ENCODE data around the gene ATP8B4.

DNA sequence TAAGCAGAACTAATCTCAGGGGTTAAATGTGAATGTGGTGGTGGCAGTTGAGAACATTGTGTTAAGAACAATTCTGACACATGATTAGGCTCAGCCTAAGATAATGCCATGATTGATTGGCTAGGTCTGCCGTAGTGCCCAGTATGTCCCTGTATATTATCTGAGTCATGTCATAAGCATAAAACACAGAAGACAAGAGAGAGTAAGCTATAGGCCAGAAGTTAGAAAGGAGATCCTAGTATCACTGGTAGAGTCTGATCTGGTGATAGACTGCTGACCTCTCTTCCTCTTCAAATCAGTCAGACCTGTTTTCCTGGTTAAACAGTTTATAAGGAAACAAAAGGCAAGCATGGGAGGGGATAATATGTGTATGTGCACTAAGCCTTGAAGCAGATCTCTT, 30.1 kb upstream of the ATP8B4 start:
- no peak for TF ChIP-seq EZH2 (IDR thresholded peaks at IDR 0.05; ENCODE audit: low read length, unreplicated experiment)
- TF ChIP-seq EZH2phosphoT487 (IDR thresholded peaks at IDR 0.05; ENCODE audit: borderline replicate concordance, low read length), result no peak
- TF ChIP-seq, protein P1, sequence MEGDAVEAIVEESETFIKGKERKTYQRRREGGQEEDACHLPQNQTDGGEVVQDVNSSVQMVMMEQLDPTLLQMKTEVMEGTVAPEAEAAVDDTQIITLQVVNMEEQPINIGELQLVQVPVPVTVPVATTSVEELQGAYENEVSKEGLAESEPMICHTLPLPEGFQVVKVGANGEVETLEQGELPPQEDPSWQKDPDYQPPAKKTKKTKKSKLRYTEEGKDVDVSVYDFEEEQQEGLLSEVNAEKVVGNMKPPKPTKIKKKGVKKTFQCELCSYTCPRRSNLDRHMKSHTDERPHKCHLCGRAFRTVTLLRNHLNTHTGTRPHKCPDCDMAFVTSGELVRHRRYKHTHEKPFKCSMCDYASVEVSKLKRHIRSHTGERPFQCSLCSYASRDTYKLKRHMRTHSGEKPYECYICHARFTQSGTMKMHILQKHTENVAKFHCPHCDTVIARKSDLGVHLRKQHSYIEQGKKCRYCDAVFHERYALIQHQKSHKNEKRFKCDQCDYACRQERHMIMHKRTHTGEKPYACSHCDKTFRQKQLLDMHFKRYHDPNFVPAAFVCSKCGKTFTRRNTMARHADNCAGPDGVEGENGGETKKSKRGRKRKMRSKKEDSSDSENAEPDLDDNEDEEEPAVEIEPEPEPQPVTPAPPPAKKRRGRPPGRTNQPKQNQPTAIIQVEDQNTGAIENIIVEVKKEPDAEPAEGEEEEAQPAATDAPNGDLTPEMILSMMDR (conservative IDR thresholded peaks at IDR 0.05; ENCODE audit: low read depth, low read length), result no peak

Data from PC-3 (cell line).